GM18498 (cell line): ENCODE measurements around the gene ITPR2.

Experiments
- ATAC-seq: cut with Tn5 transposase; IDR thresholded peaks from one replicate; pipeline ENCODE4 v1.9.1; 2021; ENCODE audit warnings: mild to moderate bottlenecking, moderate library complexity; ENCODE audit not compliant: unreplicated experiment

ITPR2 gene

DNA sequence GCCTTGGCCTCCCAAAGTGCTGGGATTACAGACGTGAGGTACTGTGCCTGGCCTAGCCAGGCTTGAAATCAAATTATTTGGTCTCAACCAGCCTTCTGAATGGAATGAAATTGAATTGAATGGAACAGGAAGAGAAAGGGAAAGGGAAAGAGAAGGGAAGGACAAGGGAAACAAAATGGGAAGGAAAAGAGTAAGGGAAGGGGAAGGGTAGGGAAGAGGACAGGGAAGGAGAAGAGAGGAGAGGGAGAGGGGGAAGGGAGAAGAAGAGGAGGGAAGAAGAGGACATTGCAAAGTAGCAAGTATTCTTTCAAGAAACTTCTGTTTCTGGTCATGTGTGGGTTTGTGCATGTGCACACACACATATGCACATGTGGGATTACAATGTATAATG, 97.8 kb downstream of the ITPR2 start:
- ATAC-seq: no peak

DNA sequence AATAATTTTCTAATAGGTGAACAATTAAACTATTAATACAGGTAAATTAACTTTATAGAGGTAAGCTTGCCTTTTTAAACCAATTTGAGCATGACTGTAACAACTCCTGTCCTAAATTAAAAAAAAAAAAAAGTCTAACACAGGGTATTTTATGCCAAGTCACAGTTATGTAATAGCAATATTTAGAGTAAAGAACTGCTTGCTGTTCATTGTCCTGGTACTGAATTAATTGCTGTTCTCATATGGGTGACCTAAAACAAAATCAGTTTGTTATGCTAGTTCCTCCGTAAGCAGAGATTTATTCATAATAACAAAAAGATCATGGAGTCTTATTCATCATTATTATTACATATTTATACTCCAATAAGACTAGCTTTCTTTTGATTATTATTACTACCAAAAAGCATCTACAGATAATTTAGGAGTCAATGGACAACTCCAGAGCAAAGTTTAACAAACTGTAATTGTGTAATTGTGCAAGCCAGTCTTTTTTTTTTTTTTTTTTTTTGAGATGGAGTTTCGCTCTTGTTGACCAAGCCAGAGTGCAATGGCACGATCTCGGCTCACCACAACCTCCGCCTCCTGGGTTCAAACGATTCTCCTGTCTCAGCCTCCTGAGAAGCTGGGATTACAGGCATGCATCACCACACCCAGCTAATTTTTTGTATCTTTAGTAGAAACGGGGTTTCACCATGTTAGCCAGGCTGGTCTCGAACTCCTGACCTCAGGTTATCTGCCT, 98.3 kb downstream of the ITPR2 start:
- no peak for ATAC-seq

DNA sequence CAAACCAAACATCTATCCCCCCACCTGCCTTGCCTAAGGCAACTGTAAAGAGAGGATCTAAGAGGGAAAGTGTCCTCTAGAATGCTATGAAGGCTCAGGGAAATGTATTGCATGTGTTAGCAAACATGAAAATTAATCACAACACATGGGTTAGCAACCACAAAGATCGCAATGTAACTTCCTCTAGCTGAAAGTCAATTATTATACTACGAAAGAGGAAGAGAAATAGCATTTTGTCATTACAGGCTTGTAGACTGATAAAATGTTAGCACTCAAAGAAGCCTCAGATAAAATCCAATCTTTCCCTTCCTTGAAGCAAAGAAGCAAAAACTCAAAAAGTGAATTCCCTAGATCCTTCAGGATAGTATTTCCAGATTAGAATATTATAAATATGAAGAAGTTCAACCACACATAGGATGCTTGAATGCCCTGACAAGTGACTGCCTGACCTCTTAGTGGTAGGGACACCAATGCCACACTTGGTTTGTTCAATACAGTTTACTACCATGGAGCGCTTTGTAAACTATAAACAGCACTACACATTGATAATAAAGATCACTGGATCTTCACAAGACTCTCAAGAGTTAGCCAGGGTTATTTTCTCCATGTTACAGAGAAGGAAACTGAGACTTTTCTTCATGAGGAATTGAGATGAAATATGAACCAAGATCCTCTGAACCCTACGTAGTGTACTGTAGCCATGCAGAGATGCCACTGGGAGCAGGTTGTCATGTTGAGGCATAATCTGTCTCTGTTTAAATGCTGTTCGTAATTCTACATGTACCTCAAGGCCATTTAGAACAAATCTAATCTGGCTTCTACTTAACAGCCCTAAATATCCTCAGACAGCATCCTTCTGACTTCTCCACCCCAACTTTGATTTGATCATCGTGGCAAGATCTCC, 100.7 kb downstream of the ITPR2 start:
- ATAC-seq: peak; percentile 62

DNA sequence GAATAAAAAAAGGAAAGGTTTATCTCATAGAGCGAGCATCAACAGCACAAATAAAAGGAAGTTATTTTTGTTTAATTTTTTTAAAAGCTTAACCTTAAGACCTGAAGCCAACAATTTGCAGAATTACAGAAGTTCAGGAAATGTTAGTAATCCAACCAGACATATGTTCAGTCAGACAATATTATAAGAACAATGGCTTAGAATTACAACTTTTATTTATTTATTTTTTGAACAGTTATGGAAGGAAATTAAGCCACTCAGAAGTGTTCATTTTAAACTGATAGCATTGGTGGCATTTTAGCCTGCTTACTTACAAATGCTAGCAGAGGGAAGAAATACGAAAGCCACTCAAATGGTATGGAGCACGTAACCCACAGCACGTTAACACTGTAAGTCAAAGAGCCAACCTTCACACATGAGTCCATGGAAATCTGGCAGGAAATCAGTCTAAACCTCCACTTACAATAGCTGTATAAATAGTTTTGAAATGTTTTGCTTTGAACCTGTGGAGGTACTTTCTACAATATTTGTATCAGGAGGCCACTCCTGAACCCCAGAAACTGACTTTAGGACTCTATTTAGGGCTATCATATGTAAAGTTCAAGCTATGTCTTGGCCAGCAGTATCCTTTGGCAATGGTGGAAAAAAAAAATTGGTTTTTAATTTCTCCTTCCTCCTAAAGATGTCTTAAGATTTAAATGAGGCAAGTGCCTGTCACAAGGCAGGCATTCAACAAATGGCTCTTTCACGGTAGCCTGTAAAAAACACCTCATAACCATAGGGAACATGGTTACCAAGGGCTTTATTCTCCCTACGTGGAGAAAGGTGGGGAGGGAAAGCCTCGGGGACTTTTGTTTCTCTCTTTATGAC, 102.3 kb downstream of the ITPR2 start:
- no peak for ATAC-seq

DNA sequence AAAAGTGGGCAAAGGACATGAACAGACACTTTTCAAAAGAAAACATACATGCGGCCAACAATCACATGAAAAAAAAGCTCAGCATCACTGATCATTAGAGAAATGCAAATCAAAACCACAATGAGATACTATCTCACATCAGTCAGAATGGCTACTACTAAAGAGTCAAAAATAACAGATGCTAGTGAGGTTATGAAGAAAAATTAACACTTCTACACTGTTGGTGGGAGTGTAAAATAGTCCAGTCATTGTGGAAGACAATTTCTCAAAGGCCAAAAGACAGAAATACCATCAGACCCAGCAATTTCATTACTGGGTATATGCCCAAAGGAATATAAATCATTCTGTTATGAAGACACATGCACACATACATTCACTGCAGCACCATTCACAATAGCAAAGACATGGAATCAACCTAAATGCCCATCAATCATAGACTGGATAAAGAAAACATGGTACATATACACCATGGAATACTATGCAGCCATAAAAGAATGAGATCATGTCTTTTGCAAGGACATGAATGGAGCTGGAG, 103.8 kb downstream of the ITPR2 start:
- ATAC-seq: peak; percentile 47

DNA sequence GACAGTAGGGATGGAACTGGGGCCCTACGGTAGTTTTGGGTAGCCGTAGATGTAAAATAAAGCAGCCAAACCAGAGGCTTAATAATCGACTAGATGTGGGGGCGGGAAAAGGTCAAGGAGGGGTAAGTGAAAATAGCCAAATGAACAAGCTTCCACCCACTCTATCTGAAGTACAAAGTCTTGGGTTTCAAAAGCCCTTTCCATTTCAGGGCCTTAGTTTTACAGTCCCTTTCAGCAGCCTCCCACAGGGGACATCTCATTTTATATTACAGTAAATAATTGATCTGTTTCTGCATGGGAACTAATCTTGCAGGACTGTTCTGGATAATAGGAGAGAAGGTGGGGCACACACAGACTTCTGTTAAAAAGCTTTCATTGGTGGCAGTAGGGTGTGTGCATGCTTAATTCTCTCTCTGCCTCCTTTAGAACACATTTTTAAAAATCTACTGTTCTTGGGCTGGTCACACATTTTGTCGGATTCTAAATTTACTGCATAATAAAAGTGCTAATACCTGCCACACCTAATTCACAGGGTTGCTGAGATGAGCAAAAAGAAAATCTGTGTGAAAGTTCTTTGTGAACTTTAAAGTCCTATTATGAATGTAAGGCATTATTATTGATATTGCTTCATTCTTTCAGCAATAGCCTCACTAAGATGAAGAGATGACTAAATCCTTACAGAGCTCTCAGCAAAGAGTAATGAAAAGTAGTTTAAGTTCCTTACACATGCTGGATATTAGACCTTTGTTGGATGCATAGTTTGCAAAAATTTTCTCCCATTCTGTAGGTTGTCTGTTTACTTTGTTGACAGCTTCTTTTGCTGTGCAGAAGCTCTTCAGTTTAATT, 104.6 kb downstream of the ITPR2 start:
- ATAC-seq: peak; percentile 38

DNA sequence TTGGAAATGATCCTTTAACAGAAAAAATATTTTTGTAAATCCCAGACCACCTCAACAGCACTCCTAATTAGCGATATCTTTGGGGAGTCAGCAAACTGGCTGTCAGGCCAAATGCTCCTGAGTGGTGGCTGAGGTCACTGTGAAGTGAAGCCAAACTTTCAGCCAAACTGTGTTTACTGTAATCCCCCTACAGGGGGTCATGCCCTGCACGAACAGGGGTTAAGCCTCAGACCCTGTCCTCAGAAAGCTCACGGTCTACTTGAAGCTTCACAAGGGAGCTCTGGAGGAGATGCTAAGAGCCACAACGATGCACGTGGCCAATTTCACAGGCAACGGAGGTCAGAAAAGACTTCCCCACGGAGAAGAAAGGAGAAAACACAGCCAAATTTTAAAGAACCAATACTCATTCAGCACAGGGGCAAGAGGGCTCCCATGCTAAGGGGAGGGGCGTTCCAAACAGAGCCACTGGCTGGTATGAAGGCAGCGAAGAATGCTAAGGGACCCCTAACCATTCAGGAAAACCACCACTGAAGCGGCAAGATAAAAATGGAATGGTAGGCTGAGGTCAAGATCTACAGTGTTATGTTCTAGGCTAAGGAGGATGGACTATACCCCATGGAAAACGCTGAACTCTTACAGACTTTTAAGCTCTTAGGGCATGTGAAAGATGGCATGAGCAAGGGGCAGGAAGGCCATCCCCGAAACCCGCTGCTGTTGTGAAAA, 105.4 kb downstream of the ITPR2 start:
- no peak for ATAC-seq

DNA sequence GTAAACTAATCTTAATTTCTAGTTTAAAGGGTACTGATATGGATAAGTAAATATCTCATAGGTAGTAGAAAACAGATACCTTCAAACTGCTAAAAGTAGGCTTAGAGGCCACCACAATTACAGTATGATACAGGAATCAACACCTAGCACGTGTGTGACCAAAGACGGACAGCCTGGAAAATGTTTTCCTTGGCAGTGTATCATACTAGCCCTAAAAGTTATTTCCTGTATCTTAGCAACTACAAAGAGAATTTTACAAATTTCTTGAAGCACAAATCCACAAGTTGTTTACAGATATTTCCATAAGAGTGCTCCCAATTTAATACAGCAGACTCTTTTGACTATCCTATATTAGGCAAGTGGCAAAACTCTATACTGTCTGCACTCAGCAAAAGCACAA, 106.0 kb downstream of the ITPR2 start:
- ATAC-seq: no peak

DNA sequence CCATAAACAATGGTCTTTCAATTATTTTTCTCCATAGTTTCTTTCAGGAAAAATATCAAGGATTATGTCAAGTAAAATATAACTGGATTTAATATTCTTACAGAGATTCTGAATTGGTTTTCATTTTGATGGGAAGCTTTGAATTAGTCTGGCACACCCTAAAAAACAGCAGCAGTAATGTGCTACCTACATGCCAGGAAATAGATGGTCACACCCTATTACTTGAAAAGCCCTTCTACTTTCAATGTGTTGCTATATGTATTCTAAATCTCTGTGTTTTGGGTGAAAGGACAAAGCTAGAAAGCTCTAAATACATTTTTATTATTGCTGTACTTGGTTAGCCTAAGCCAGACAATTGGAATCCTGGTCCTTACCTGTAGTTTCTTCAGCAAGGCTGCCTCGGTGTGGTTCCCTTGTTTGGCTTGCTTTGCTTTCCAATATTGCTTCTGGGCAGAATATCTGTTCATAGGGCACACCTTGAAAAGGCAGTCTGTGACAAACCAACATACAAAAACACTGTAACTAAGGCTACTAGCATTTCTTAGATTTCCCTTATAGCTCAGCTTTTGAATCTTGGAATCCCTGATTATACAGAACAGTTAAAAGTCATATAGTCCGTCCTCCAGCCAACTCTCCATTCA, 107.6 kb downstream of the ITPR2 start:
- no peak for ATAC-seq

DNA sequence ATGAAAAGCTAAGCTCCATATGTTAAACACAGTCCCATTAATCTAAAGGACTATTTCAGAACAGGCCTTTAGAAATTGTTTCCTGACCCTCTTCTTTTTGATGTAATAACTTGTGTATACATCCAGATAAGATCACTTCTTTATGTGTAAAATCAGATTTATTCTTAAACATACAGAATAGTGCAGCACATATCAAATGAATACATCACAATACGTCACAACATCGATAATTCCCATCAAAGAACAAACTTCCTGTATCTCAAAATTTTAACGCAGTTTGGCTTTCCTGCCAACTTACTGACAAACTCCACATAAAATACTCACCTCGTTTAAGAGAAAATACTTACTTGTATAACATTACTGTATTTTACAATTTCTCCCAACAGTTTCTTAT, 108.7 kb downstream of the ITPR2 start:
- no peak for ATAC-seq

DNA sequence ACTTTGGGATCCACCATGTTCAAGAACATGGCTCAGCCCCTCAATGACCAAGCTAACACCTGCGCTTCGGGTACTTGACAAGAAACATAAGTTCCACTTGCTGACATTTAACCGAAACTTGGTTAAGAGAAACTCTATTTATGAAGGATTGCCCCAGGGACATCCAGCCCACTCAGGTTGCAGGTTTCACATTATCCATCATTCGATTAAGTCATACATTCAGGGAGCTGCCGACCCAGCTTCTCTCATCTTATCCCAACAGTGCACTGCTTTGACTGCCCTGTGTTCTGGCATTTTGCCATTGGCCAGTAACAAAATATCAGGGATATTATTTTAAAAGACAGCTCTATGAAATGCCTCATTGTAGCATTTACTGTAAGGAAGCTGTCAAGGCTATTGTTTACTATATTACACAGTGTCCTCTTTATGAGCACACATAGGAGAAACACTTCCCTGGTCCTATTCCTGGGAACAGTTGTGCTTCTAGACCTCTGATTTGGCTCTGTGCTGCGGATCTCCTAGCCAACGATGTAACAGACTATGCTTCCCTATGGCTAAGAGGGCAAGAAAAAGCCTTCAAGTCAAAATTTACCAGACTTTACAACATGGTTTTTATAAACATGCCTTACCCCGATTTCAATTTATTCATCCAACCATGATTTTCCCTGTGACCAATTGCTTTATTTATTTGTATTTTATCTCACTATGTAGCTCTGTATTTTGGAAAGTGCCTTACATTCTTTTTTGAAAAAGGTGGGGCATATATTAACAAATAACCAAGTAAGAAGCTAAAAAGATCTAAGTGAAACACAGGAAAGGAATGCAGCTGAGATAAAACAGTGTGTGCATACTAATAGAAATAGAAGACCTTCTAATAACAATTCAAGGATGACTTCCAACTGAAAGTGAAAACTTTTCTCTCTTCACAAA, 109.3 kb downstream of the ITPR2 start:
- no peak for ATAC-seq

DNA sequence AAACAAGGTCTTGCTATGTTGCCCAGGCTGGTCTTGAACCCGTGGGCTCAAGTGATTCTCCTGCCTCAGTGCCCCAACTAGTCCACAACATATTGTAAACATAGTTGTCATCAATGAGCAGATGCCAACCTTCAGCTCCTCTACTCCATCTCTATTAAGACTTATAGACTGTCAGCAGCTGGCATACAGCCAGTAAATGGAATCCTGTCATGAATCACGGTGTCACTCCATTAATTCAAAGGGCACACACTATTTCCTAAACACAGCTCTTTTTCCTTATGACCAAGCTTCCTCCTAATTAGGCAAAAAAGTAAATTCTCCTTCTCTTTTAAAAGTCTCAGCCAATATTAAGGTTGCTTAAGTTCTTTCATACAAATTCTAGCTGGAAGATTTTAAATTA, 111.2 kb downstream of the ITPR2 start:
- no peak for ATAC-seq

DNA sequence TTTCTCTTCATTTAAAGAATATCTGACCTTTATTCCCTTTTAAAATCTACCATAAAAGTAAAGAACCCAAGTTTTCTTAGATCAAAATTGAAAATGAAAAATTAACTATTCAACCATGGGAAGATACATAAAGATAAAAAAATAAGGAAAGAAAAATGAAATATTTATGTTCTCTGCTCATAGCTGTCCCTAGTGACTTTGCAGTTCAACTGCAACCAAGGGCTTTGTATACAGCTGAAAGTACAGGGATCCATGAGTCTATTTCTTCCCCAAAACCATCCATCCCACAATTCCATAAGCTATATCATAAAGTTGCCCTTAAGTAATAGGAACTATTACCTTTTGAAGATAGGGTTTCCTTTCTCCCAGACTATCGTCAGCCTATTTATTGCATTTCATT, 113.1 kb downstream of the ITPR2 start:
- no peak for ATAC-seq

DNA sequence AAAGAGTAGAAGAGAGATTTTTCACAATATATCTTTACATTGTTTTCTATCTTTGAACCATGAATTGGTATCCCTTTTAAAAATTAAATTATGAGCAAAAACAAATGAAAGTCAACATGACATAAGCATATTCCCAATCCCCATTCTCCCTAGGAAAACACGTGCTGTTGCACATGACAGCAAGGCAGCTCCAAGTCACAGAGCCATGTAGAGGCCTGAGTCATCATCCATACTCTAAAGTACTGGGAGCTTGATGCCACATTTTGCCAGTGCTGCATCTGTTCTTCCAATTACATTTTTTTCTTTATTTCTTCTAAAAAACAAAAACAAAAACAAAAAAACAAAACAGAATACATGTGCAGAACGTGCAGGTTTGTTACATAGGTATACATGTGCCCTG, 115.2 kb downstream of the ITPR2 start:
- ATAC-seq: no peak

DNA sequence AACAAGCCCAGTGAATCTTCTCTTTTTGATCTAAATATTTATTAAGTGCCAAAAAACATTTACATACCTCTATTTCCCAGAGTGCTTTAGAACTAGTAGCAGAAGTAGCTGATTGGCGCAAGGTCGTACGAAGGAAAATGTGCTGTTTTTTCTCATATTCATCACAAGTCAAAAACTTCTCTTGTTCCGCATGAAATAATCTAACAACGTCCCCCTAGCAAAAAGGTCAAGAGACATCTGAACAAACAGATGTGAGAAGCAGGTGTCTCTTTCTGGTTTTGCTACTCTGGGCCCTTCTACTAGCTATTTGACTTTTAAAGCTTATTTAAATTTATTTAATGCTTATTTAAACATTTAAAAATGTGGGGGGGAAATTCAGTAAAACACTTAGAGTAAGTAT, 117.8 kb downstream of the ITPR2 start:
- no peak for ATAC-seq

DNA sequence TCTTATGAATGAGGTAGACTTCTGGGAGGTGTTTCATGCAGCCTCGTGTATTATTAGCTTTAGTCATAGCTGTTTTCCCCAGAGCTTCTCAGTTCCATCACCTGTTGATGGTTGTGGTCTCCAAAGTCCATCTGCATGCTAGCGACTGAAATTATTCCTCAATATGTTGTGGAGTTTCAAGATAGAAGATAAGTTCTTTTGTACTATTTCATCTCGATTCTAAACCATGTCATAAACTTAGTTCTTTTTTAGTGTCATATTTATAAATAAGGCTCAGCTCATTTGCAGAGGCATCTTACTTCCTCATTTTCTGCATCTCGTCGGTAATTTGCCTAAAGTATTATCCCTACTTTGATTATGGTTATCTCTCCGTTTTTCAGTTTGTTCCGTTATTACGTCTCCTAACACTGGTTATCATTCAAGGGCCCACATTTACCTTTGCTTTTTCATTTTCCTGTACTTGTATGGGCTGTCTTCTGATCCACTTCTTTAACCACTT, 119.1 kb downstream of the ITPR2 start:
- peak; percentile 81 for ATAC-seq

DNA sequence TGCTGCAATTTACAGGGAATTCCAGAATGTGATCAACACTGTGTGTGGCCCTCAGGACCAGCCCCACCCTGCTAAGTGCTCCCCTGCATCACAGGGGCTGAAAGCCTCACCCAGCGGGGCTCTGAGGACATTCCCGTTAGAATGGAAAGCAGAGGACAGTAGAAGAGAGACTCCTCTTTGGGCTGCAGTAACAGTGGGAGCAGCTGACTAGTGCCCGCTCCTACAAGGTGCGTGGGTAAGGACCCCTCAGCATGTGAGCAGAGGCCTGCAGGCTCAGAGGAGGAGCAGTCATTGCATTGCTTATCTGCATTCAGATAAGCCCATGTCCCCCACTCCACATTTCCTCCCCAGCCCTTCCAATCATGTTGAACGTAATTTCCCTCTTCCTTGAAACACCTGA, 120.1 kb downstream of the ITPR2 start:
- no peak for ATAC-seq

DNA sequence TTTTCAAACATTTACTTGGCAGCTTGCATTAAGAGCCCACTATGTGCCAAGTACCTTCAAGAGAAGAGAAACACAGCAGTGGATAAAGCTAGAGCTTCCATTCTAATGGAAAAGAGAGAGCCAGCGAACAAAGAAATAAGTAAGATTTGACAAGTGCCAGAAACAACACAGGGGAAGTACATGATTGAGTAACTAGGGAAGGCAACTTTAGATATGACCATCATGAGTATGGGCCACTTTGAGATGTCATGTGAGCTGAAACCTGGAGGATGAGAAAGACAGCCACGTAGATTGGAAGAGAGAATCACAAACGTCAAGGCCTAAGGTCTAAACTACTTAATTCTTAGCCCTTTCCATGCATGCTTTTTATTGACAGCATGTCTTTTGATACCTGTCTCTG, 121.4 kb downstream of the ITPR2 start:
- ATAC-seq: no peak
